Kidney (tissue), 14 donors: ENCODE measurements around the gene USF2. TPM values are rescaled to one million over a fixed set of nuclear protein-coding genes. Genes with fewer than 3 reads are reported as not detected.

ENCODE experiments used
- DNase-seq, 5 donors: peaks; one replicate each; pipeline ENCODE4 v3.0.0-alpha.2; 2013 to 2020
- FAIRE-seq: peaks from 2 replicates; lab custom pipeline; 2012; peaks lifted over from hg19 to GRCh38; lab: Jason Lieb, UNC
- H3K27ac ChIP-seq, 2 donors: one replicate each; pipeline ENCODE4 v1.7.0; 2013; ENCODE audit warnings: low read depth in 2 of 2, low read length in 2 of 2, inconsistent platforms in 1 of 2
- H3K27me3 ChIP-seq: one replicate; pipeline ENCODE4 v1.7.1; 2013; ENCODE audit warnings: low read length, inconsistent platforms; ENCODE audit not compliant: control insufficient read depth, insufficient read depth
- H3K36me3 ChIP-seq, 3 donors: one replicate each; pipeline versions ENCODE4 v1.7.0 to v1.7.1; 2013; ENCODE audit warnings: low read length in 3 of 3, control low read depth in 1 of 3, inconsistent platforms in 1 of 3; ENCODE audit not compliant: insufficient read depth in 3 of 3, control insufficient read depth in 2 of 3
- H3K4me1 ChIP-seq, 3 donors: one replicate each; pipeline versions ENCODE4 v1.7.0 to v1.7.1; 2013; ENCODE audit warnings: low read length in 3 of 3, inconsistent platforms in 1 of 3, low read depth in 1 of 3; ENCODE audit not compliant: control insufficient read depth in 2 of 3, insufficient read depth in 2 of 3
- H3K4me3 ChIP-seq, 3 donors: one replicate each; pipeline versions ENCODE4 v1.7.0 to v1.8.1; 2013; ENCODE audit warnings: low read length in 3 of 3, control low read depth in 1 of 3, inconsistent platforms in 1 of 3
- H3K9ac ChIP-seq, 3 donors: one replicate each; pipeline versions ENCODE4 v1.7.0 to v1.7.1; 2013; ENCODE audit warnings: low read length in 3 of 3, control low read depth in 1 of 3, inconsistent platforms in 1 of 3
- H3K9me3 ChIP-seq, 3 donors: one replicate each; pipeline versions ENCODE4 v1.7.0 to v1.7.1; 2013; ENCODE audit warnings: low read length in 3 of 3, control low read depth in 1 of 3, inconsistent platforms in 1 of 3; ENCODE audit not compliant: control insufficient read depth in 2 of 3, insufficient read depth in 1 of 3
- CTCF ChIP-seq: IDR thresholded peaks from 3 replicates; pipeline ENCODE4 v1.5.1; 2012; ENCODE audit warnings: mild to moderate bottlenecking, moderate library complexity, borderline replicate concordance; ENCODE audit not compliant: insufficient read depth; ENCODE audit errors: extremely low read depth
- intact Hi-C: fragments of 100-400 bp; cut with DNase I; formaldehyde crosslinking; loops from one replicate; pipeline ENCODE4 v1.11.1; 2022
- polyA plus RNA-seq: library from polyadenylated mRNA; stranded (reverse); fragments of 350-450 nt; fragmentation: Illumina TruSeq; extraction: RNeasy Lipid Tissue Mini Kit (QIAGEN cat#74804); gene quantifications from one replicate; pipeline ENCODE4 v1.2.3, GENCODE V29; 2014; ENCODE audit warnings: low read depth, low replicate concordance; ENCODE audit not compliant: insufficient read depth
- total RNA-seq: library from RNA; stranded (reverse); fragmentation: NEBNext Ultra II Directional; extraction: Animal tissue kit (Norgen Biotek cat#: 25700); gene quantifications from one replicate; pipeline ENCODE4 v1.2.1, GENCODE V29; 2021
- donor health status: control.
- donor health status: control.
- donor health status: control.
- donor health status: control.
- donor health status: control.
- donor health status: DM: yes; HTN: yes; CAD: no.
- donor health status: Normal renal cell carcinoma (clear cell type).

Gene USF2
- total and polyA plus RNA-seq, 2 donors from 2014 or later: 82.8 to 118 TPM

GRCh38 chr19:35264268-35265125, 4.3 kb upstream of the USF2 start:
- intact Hi-C loops: no loop called here
- DNase-seq: peak in 4 of 5 donors; percentile 28 to 46 (median 46)
- no peak overlapping the region for H3K4me3 ChIP-seq
- peak overlapping the region in 1 of 2 donors; percentile 42 for H3K27ac ChIP-seq
- H3K9ac ChIP-seq: peak overlapping the region in 1 of 3 donors; percentile 34
- TF ChIP-seq CTCF: no peak
- H3K9me3 ChIP-seq: no peaks in the 10 kb centered on the region
- peaks cover 0 to 9% (median 0%) of the 10 kb centered on the region in 3 donors for H3K4me1 ChIP-seq
- FAIRE-seq: no peak
- no peaks in the 10 kb centered on the region for H3K27me3 ChIP-seq
- H3K36me3 ChIP-seq: peaks cover 0 to 2% (median 2%) of the 10 kb centered on the region in 3 donors

GRCh38 chr19:35265126-35265899, 3.4 kb upstream of the USF2 start:
- no peak for FAIRE-seq
- peak overlapping the region in 1 of 2 donors; percentile 42 for H3K27ac ChIP-seq
- H3K9me3 ChIP-seq: no peaks in the 10 kb centered on the region
- peaks cover 0 to 2% (median 2%) of the 10 kb centered on the region in 3 donors for H3K36me3 ChIP-seq
- DNase-seq: peak in 3 of 5 donors; percentile 7 to 56 (median 41)
- peak overlapping the region in 1 of 3 donors; percentile 34 for H3K9ac ChIP-seq
- TF ChIP-seq CTCF: no peak
- intact Hi-C loops: no loop called here
- peaks cover 0 to 14% (median 5%) of the 10 kb centered on the region in 3 donors for H3K4me1 ChIP-seq
- no peaks in the 10 kb centered on the region for H3K27me3 ChIP-seq
- H3K4me3 ChIP-seq: no peak overlapping the region

- Histone ChIP-seq H3K27me3 (no peaks in the 10 kb centered on the region), H3K4me1 (peaks cover 0 to 17% (median 6%) of the 10 kb centered on the region in 3 donors), H3K36me3 (peaks cover 3 to 8% (median 3%) of the 10 kb centered on the region in 3 donors), H3K4me3 (no peak overlapping the region), H3K27ac (no peak overlapping the region), H3K9ac (peak overlapping the region in 1 of 3 donors; percentile 93), H3K9me3 (no peaks in the 10 kb centered on the region)
- no peak for TF ChIP-seq CTCF
- DNase-seq (peak in 1 of 5 donors; percentile 56), FAIRE-seq (no peak)
- intact Hi-C loops: no loop called here
Observed at GRCh38 chr19:35265900-35266519, 2.8 kb upstream of the USF2 start.
